Astrocyte of the hippocampus (primary cell): ENCODE measurements around the gene RBM44.
"Not testable (repeated sequence)": the region's sequence is repeated elsewhere in the genome, so short reads cannot be mapped to it uniquely, and the experiment has no call there.

ENCODE experiments used
- DNase-seq: peaks from one replicate; pipeline ENCODE4 v3.0.0; 2011; ENCODE audit warnings: low read depth, low spot score

RBM44 gene, protein sequence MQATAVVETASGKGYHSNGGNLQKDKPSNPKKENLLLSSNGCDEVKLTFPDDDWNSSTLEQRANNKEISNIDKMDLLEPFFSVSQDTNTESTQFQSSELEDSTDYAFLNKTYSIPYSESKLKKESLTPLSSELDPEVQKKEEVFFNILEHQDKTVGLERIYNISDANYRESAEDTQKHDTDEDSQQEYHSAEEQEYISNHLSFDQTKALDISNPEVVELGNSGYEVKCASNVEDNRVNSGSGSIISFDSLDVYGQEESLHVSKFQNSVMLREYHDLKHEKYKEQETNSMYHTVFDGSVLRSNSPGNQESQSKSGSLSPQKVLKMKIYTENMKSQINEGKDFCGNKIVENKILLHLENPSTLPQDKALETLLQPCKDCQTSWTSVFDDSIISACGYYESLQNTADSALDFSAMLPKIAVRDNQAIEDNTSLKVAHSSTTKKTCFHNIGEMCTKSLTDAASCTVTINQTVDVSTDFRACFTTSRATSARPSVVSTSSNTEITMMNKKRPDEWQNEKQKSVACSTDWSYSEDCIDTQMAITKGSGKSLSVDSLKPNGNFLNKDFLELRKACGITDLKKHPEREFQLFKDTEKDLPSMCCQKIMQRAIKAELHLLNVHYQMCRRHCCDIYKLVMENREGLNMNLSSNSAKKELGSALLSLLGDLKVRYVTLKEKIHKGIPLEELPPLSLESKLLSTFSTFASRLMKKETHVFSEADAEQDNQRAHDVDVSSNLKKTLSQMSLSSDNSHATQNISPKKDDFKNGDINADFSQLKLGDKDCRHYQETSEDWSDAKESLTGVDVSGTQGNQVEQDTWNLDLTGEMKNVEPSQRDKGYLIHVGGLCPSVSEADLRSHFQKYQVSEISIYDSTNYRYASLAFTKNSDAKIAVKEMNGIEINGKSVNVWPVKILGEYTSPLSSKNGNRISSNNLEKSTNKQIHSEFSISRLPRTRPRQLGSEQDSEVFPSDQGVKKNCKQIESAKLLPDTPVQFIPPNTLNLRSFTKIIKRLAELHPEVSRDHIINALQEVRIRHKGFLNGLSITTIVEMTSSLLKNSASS

DNA sequence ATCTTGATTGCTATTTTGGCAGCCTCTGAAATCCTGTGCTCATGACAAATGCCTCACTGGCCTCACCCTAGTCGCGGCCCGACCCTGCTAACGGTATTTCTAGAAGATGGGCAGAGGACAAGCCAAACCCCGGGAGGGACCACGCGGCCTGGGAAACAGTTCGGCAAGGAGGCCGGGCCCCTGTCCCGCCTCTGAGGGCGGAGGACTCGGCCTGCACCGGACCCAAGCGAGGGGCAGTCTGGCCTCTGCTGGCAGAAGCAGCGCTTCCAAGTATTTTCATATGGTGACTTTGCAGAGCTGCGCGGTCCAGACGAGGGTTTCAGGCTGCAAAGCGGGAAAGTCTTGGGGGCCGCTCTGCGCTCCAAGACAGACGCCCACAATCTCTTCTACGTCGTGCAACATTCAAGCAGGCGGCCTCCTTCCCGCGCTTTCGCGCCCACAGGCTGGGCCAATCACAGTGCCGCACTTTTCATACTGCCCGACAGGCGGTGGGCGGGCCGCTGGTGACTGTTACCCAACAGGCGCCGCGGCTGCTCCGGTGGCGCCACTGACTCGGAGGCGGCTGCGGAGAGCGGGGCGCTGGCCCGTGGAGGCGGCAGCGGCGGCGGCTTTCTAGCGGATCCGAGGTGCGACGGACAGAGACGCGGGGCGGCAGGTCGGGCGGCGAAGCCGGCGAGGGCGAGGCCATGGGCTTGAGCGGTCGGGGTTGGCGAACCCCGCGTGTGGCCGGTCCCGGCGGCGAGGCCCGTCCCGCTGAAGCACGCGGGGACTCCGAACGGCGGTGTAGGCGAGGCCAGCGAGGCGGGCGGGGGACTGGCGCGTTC lies at the start of gene RBM44:
TSS of gene RBM44 (plus strand) at position 544 of the 824 bp plus-strand sequence. CDS start 14,831 bp downstream, outside the sequence.
- DNase-seq: no peak

DNA sequence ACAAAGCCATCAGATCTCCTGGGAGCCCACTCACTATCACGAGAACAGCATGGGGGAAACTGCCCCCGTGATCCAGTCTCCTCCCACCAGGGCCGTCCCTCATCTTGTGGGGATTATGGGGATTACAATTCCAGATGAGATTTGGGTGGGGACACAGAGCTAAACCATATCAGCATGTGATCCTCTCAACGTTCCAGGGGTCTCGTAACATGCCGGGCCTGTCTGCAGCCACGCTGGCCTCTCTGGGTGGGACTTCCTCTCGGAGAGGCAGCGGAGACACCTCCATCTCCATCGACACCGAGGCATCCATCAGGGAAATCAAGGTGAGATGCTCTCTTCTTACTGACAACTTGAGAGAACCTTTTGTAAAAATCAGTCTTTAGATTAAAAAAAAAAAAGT lies 49.6 kb upstream of the RBM44 start:
- no peak for DNase-seq

DNA sequence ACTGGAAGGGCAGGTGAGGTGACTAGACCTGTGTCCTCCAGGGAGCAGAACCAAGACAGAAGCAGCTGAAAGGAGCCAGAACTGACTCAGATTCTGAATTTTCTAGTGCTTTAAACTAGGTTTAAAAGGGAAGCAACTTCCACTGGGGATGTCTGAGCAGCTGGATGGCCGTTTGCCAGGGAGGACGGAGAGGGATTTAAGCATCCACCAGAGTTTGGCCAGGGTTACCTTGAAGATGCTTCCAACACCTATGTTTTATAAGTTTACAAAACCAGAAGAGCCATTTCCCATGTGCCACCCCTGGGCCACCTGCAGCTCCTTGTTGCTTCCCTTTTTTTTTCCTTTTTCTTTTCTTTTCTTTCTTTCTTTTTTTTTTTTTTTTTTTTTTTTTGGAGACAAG lies 48.6 kb upstream of the RBM44 start:
- DNase-seq: no peak

DNA sequence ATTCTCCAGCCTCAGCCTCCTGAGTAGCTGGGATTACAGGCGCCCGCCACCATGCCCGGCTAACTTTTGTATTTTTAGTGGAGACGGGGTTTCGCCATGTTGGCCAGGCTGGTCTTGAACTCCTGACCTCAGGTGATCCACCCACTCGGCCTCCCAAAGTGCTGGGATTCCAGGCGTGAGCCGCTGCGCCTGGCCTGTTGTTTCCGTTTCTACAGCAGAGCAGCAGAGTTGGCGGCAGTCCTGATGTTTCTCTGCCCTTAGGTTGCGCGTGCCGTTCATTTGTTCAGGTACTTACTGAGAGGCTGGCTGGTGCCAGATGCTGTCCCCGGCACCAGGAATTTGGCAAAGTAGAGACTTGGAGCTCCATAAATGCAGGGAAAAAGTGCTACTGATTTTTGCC lies 48.1 kb upstream of the RBM44 start:
- DNase-seq: not testable (repeated sequence)

DNA sequence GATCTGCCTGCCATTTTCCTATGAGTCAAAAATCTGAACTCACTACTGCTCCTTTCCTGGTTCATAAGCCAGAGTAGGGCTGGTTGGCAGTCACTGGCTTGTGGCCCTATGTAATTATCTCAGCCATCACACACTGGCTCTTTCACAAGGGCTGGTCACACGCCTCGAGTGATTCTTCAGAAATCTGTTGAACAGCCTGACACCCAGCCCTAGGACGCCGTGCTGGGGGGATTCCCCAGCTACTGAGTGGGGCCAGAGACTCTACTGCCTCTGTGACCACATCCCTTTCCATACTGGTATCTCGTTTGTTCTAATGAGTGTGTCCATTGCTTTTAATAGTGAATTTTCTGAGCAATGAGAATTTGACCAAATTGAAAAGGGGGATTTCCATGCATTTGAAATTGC lies 45.8 kb upstream of the RBM44 start:
- no peak for DNase-seq

DNA sequence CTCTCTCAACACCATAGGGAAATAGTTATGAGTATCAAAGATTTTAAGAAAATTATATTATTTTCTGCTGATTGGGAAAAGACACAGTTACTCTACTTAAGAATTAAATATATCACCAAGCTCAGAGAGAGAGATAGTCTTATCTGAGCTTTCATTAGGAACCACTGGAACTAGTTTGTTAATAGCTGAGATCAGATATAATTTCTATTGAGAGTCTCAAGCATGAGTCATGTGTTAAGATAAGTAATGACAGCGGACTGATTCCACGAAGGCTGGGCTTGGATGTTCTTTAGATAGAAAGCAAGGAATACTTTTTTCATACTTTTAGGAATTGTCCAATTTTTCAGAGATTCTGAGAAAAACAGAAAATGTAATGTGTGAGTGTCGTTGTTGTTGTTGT lies 44.4 kb upstream of the RBM44 start:
- no peak for DNase-seq

DNA sequence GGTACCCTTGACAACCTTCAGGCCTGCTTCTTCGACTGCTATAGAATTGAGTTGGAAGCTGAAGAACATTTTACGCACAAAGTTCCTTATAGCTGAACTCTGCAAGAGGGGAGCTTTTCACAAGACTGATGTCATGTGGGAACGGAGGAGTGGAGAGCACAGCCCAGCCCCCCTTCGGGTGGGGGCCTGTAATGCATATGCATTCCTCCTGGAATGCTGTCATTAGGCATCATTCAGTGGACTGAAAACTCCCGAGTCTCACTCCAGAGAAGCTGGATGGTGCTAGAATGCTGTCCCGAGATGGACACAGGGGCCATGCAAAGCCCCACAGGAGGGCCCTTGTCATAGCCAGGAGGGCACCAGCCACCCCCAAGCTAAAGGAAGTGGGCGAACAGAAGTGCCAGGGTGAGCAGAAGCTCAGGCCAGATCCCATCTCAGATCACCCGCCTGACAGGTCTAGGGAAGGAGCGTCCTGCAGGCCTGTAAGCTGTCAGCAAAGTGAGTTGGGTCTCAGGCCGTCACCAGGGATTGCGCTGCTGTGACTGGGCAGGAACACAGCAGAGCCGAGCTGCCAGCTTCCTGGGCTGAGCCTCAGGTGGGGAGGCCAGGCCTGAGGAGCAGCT lies 43.8 kb upstream of the RBM44 start:
- no peak for DNase-seq

DNA sequence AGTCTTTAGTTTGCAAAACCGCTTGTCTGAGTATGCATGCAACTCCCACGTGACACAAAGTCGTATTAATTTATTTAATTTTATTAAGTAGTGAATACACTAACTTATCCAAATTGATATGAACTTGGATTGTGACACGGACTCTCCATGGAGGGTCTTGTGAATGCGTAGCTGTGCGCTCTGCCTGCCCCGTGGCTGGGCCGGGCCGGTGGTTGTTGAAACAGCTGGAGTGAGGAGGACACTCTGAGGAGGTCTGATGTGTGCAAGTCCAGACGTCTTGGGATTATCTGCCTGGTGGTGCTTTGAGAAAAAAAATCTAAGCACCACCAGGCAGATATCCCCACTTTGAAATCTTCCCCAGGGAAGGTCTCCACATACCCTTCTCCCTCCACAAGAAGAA lies 41.0 kb upstream of the RBM44 start:
- DNase-seq: no peak

DNA sequence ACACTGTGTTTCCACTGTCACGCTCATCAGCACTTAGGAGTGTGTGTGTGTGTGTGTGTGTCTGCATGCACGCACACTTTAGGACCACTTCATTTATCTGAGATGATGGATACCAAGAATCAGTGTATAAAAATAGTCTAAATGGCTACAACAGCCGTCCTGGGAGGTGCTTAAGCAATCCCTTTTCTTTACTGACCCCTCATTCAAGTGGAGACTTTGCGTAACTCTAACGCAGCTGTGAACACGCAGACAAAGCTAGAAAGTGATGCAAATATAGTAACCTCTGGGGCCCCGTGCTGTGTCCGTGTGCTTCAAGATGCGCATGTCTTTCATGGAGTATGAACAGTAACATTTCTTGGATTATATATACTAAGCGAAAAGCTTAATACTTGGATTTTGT lies 40.4 kb upstream of the RBM44 start:
- no peak for DNase-seq

DNA sequence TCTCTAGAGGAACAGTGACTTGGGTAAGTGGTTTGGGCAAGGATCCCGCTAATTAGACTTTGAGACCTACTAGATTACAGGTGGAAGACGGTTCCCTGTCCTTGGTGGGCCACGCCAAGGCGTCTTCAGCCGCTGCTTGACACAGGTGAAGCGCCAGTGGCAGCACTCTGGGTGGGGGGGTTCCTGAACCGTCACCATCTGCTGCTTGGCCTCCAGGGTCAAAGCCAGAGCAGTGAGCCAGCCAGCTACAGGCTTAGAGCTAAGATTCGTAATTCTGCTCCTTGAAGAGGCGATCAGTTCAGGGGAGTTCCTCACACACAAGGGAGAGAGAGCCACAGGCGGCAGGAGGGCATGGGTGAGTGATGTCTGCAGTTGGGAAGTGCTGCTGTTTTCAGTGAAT lies 39.4 kb upstream of the RBM44 start:
- DNase-seq: no peak

DNA sequence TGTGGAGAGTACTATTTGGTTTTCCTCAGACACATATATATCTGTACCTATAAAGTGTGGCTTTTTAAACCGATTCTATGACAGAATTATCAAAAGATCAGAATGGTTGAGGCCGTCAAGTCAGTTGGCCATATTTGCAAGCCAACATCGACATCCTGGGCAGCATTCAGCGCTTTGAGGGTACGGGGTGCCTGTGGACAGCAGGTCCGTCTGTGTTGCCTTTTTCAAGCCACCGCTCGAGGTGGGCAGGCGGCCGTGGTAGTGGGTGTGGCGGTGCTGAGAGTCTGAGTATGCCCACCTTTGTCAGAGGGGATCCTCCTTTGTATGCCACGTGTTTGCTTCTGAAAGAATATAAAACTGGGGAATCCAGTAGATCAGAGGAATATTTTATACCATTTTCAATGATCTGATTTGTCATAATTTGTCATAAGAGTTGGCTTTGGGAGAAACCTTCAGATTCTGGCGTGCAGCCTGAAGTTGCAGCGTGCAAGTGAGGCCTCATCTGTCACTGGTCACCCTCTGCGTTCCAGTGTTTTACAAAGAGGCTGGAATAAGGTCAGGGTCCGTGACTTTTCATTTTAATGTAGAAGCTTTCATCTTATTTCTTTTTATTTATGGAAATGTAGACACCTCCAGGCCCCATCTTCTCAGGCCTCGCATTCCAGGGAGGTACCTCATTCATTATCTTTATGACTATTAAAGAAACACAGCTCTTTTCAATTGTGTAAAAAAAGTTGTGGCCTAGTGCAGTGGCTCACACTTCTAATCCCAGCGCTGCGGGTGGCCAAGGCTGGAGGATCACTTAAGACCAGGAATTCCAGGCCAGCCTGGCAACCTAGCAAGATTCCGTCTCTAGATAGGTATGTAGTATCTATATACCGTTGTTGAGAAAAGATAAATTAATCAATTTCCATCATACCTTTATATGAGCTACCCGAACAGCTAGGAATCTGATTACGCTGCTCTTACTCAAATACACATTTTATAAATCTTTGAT lies 37.8 kb upstream of the RBM44 start:
- no peak for DNase-seq

DNA sequence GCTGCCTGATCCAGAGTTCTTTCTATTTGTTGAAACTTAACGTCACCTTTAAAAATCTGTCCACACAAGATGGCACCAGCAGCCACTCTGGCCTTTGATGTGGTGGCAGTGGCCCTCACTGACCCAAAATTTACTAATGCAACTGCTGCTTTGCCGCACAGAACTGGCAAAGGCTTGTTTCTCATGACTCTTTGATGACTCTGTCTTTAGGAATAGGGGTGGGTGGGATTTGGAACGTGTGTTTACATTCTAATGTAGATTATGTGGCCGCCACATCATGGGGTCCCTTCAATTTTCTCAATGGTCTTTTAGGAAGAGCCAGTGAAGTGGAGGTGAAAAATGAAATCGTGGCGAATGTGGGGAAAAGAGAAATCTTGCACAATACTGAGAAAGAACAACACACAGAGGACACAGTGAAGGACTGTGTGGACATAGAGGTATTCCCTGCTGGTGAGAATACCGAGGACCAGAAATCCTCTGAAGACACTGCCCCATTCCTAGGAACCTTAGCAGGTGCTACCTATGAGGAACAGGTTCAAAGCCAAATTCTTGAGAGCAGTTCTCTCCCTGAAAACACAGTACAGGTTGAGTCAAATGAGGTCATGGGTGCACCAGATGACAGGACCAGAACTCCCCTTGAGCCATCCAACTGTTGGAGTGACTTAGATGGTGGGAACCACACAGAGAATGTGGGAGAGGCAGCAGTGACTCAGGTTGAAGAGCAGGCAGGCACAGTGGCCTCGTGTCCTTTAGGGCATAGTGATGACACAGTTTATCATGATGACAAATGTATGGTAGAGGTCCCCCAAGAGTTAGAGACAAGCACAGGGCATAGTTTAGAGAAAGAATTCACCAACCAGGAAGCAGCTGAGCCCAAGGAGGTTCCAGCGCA lies 36.0 kb upstream of the RBM44 start:
- peak; percentile 88 for DNase-seq

DNA sequence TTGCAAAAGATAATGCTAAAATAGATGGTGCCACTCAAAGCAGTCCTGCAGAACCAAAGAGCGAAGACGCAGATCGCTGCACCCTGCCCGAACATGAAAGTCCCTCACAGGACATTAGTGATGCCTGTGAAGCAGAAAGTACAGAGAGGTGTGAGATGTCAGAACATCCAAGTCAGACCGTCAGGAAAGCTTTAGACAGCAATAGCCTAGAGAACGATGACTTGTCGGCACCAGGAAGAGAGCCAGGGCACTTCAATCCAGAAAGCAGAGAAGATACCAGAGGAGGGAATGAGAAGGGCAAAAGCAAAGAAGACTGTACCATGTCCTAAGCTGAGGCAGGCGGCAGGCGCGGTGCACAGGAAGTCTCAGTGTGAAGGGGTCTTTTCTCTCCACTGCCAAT lies 34.8 kb upstream of the RBM44 start:
- DNase-seq: no peak

DNA sequence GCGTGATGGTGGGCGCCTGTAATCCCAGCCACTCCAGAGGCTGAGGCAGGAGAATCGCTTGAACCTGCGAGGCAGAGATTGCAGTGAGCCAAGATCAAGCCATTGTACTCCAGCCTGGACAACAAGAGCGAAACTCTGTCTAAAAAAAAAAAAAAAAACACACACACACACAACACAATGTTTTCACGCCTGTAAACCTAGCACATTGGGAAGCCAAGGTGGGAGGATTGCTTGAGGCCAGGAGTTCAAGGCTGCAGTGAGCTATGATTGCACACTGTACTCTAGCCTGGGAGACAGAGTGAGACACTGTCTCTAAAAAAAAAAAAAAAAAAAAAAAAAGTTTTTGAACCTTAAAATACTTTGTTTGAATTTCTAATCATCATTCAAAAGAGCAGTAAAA lies 33.5 kb upstream of the RBM44 start:
- not testable (repeated sequence) for DNase-seq

DNA sequence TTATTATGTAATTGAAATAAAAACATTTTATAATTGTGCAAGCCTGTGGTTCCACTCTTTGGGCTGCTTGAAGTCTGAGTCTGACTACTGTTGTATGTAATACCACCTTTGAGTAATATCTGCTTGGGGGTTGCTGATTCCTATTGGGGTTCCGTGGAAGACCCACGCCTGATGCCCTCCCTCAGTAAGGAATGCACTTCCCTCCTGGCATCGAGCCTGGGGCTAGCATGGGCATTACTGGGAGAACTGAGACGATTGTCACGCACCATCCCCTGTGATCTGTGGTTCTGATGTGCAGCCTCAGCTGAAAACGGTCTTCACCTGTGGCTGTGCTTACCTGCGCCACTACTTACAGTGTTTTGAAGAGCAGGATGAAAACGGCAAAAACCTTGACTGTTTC lies 32.7 kb upstream of the RBM44 start:
- DNase-seq: peak; percentile 41

DNA sequence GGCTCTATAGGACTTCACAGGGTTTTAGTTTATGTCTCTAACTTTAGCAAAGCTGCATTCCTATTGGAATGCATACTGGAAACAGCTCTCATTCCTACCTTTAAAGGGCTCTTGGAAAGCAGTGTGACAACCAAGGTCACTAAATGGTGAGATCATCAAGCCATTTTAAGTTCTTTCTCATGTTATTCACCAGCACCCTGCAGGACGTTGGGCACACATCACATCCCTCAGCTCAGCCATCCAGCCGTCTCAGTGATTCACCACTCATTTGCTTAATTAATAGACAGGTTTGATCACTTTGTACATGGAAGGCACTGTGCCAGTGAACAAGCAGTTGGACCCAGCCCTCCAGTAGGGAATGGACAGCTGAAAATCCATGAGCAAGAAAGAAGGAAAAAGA lies 32.2 kb upstream of the RBM44 start:
- DNase-seq: peak; percentile 77

DNA sequence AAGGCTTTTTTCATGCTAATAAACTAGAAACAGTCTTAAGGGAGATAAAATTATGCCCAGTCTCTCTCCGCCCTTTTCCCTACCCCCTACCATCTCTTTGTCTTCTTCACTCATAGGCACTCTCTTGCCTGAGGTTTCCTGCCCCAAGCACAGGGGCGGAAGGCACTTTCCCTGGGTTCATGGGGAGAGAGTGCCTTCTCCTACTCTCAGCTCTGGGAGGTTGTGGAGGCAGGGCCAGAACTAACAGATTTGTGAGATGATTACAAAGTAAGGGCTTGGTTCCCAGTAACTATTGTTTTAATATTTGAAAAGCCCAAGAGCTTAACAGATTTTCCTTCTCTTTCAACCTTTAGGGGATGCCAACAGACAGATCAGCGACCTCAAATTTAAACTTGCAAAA lies 26.1 kb upstream of the RBM44 start:
- no peak for DNase-seq

DNA sequence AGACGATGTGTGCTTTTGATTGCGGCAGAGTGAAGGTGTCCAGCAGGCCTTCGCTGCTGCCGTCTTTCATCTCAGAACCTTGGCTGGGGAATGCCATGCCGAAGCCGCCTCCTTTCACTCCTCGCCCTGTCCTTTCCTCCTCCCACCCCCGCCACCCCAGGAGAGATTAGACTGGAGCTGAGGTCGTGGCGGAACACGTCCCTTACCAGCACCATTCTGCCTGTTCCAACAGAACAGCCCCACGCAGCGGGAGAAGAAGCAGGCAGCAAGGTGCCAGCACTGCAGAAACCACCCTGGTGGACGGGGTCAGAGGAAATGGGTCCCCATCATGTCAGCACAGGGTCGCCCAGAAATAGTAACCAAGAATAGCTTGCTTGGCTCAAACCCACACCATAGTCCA lies 24.8 kb upstream of the RBM44 start:
- DNase-seq: no peak
